K562 (cell line): ENCODE measurements around the gene PLXND1. TPM values are rescaled to one million over a fixed set of nuclear protein-coding genes. Genes with fewer than 3 reads are reported as not detected.

Source experiments
- CC2D1A ChIP-seq: fragments of 450-650 bp; IDR thresholded peaks from 2 replicates; pipeline ENCODE4 v1.6.1; 2017; ENCODE audit warnings: mild to moderate bottlenecking
- CREB1 ChIP-seq, 2 experiments: sonication (generic) in 1 of 2; formaldehyde crosslinking in 1 of 2; IDR thresholded peaks; 2 replicates each; pipeline versions ENCODE4 v1.6.1 to v1.8.0; 2012 to 2022; ENCODE audit warnings: inconsistent platforms in 1 of 2, mild to moderate bottlenecking in 1 of 2, missing genetic modification reagents in 1 of 2, moderate library complexity in 1 of 2
- DPF2 ChIP-seq: fragments of 450-650 bp; IDR thresholded peaks from 2 replicates; pipeline ENCODE4 v1.6.1; 2016
- HDAC1 ChIP-seq, 2 experiments: fragments of 450-650 bp; IDR thresholded peaks; 2 replicates each; pipeline ENCODE4 v1.6.1; 2016 to 2017; ENCODE audit warnings: inconsistent platforms in 1 of 2, mild to moderate bottlenecking in 1 of 2, moderate library complexity in 1 of 2
- ID3 ChIP-seq, 2 experiments: fragments of 250-450 bp in 1 of 2; fragments of 450-650 bp in 1 of 2; sonication (Bioruptor Pico) in 1 of 2; IDR thresholded peaks; 2 replicates each; pipeline versions ENCODE4 v1.6.1 to v1.8.0; 2016 to 2021; ENCODE audit warnings: mild to moderate bottlenecking in 2 of 2, moderate library complexity in 2 of 2, missing compliant biosample characterization in 1 of 2, missing genetic modification characterization in 1 of 2
- KAT7 ChIP-seq: sonication (generic); formaldehyde crosslinking; IDR thresholded peaks from 2 replicates; pipeline ENCODE4 v1.8.0; 2022; ENCODE audit warnings: missing genetic modification reagents, mild to moderate bottlenecking, borderline replicate concordance
- KHSRP ChIP-seq: fragments of 450-650 bp; IDR thresholded peaks from 2 replicates; pipeline ENCODE4 v1.6.1; 2017
- MYC ChIP-seq, 2 experiments: fragments of 250-450 bp in 1 of 2; sonication (Bioruptor Pico) in 1 of 2; IDR thresholded peaks; 2 replicates each; pipeline versions ENCODE4 v1.5.1 to v1.6.1; 2012 to 2021; ENCODE audit warnings: low read depth in 2 of 2, borderline replicate concordance in 1 of 2, improper control_type of control experiment in 1 of 2, low read length in 1 of 2, mild to moderate bottlenecking in 1 of 2, moderate library complexity in 1 of 2
- NFE2 ChIP-seq: IDR thresholded peaks from 2 replicates; pipeline ENCODE4 v1.6.1; 2014; ENCODE audit warnings: antibody characterized with exemption, low read depth
- NR0B1 ChIP-seq: fragments of 450-650 bp; IDR thresholded peaks from one replicate; pipeline ENCODE4 v1.6.1; 2018; ENCODE audit warnings: mild to moderate bottlenecking, moderate library complexity; ENCODE audit not compliant: partially characterized antibody
- PML ChIP-seq: IDR thresholded peaks from 2 replicates; pipeline ENCODE4 v1.6.1; 2012; ENCODE audit warnings: low read length, inconsistent platforms
- POLR2AphosphoS2 ChIP-seq: IDR thresholded peaks from 2 replicates; pipeline ENCODE4 v1.6.1; 2012; ENCODE audit warnings: low read length, improper control_type of control experiment
- POLR2G ChIP-seq: fragments of 200-400 bp; formaldehyde crosslinking; IDR thresholded peaks from 2 replicates; pipeline ENCODE4 v1.6.1; 2017; ENCODE audit warnings: low read depth, mild to moderate bottlenecking, antibody characterized with exemption, low read length, moderate library complexity
- PYGO2 ChIP-seq: fragments of 450-650 bp; IDR thresholded peaks from 2 replicates; pipeline ENCODE4 v1.6.1; 2016; ENCODE audit warnings: mild to moderate bottlenecking, missing genetic modification characterization, moderate library complexity, missing compliant biosample characterization
- RBM25 ChIP-seq: fragments of 200-400 bp; formaldehyde crosslinking; IDR thresholded peaks from 2 replicates; pipeline ENCODE4 v1.6.1; 2018; ENCODE audit warnings: low read length, low read depth, moderate library complexity; ENCODE audit not compliant: severe bottlenecking
- RBM39 ChIP-seq: fragments of 200-400 bp; formaldehyde crosslinking; optimal IDR thresholded peaks from 2 replicates; pipeline ENCODE3; 2018; ENCODE audit warnings: low read depth, low read length
- SMARCA5 ChIP-seq: fragments of 450-650 bp; IDR thresholded peaks from 2 replicates; pipeline ENCODE4 v1.6.1; 2016
- STAG1 ChIP-seq: sonication (generic); formaldehyde crosslinking; IDR thresholded peaks from 2 replicates; pipeline ENCODE4 v1.5.0; 2020; ENCODE audit warnings: missing genetic modification reagents, borderline replicate concordance
- THRAP3 ChIP-seq: fragments of 450-650 bp; IDR thresholded peaks from 2 replicates; pipeline ENCODE4 v1.6.1; 2016; ENCODE audit warnings: mild to moderate bottlenecking, inconsistent platforms, borderline replicate concordance
- WHSC1 ChIP-seq: IDR thresholded peaks from one replicate; pipeline ENCODE4 v1.6.1; 2012; ENCODE audit warnings: low read length, control low read depth, inconsistent platforms
- ZBTB7A ChIP-seq: IDR thresholded peaks from 2 replicates; pipeline ENCODE4 v1.6.1; 2011; ENCODE audit warnings: low read depth, mild to moderate bottlenecking, low read length, moderate library complexity, borderline replicate concordance; ENCODE audit not compliant: control insufficient read depth
- ZNF133 ChIP-seq: fragments of 250-450 bp; sonication (Bioruptor Pico); IDR thresholded peaks from 2 replicates; pipeline ENCODE4 v1.4.0; 2020; ENCODE audit warnings: mild to moderate bottlenecking
- ZNF253 ChIP-seq: fragments of 250-450 bp; sonication (Bioruptor Pico); conservative IDR thresholded peaks from 2 replicates; pipeline ENCODE4 v1.6.1; 2021; ENCODE audit warnings: mild to moderate bottlenecking
- ZNF561 ChIP-seq: fragments of 450-650 bp; formaldehyde crosslinking; conservative IDR thresholded peaks from 2 replicates; pipeline ENCODE4 v1.4.0; 2020; ENCODE audit warnings: mild to moderate bottlenecking, moderate library complexity
- polyA plus RNA-seq, 8 experiments: library from polyadenylated mRNA; depleted of rRNA in 4 of 8; stranded (reverse) in 5 of 8; unstranded in 3 of 8; fragments of >200 nt; fragmentation: Nextera tagmentation in 2 of 8; fragmentation: Illumina TruSeq in 1 of 8; extraction: Ambion mirVana in 2 of 8; extraction: Trizol in 1 of 8; gene quantifications; 2 replicates each; pipeline versions ENCODE4 v1.2.1 to v1.2.3, GENCODE V29; 2011 to 2014; ENCODE audit warnings: inconsistent platforms in 1 of 8, missing spikeins in 1 of 8
- total RNA-seq, 7 experiments: library from RNA; depleted of rRNA in 6 of 7; stranded (reverse); fragments of >200 nt in 6 of 7; fragmentation: Illumina TruSeq in 2 of 7; extraction: Trizol in 2 of 7; gene quantifications; 2 replicates each; pipeline versions ENCODE4 v1.2.1 to v1.2.3, GENCODE V29; 2011 to 2021; ENCODE audit warnings: low replicate concordance in 1 of 7
- TF ChIP-seq, protein P1 (sequence below): sonication (generic); formaldehyde crosslinking; IDR thresholded peaks from 2 replicates; pipeline ENCODE4 v1.9.0; 2022; ENCODE audit warnings: mild to moderate bottlenecking, missing genetic modification reagents
- TF ChIP-seq, protein P2 (sequence below): fragments of 250-450 bp; sonication (Bioruptor Pico); IDR thresholded peaks from 2 replicates; pipeline ENCODE4 v1.5.0; 2022; ENCODE audit warnings: mild to moderate bottlenecking

PLXND1 gene
- total and polyA plus RNA-seq, 9 of the 15 experiments (the other 6 are each of a cell fraction or from before 2014, with no cell fraction given): 0.34 to 28.8 (median 14.0) TPM

DNA sequence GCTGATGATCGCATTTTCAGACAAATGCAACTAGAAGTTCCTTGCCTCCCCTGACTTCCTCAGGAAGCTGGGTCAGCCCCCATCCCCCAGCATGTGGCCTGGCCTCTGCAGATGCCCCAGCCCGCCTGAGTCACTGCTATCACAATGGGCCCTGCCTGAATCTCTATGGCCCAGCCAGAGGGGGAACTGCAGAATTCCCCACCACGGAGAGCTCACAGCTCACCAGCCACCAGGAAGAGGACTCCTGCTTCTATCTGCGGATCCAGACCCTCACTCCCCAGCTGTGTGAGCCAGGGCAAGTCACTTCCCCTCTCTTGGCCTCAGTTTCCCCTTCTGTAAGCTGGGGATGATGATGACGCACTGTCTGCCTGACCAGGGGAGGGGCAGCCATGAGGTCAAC is 6.9 kb downstream of the PLXND1 start (continued):
- TF ChIP-seq THRAP3 (no peak), MYC (IDR thresholded peaks at IDR 0.05; ENCODE audit: low read depth, low read length) (0 out of 2 replicates have a peak, but pooled peaks have one; percentile 29), MYC (CRISPR knock-in tag; IDR thresholded peaks at IDR 0.05; ENCODE audit: borderline replicate concordance, low read depth) (no peak), KHSRP (no peak), CREB1 (IDR thresholded peaks at IDR 0.05) (no peak), CREB1 (CRISPR knock-in tag; IDR thresholded peaks at IDR 0.05) (peak; percentile 55; the same call in 1 of the 2 replicates), STAG1 (CRISPR knock-in tag) (no peak), KAT7 (CRISPR knock-in tag) (no peak), POLR2AphosphoS2 (no peak), PML (no peak), ZNF133 (CRISPR knock-in tag) (no peak), SMARCA5 (peak; percentile 20; the same call in 1 of the 2 replicates), ZNF253 (CRISPR knock-in tag) (no peak), NFE2 (peak; percentile 48; the same call in 1 of the 2 replicates), PYGO2 (tag) (no peak), ZNF561 (no peak), POLR2G (no peak), DPF2 (peak; percentile 48; the same call in 1 of the 2 replicates), HDAC1 (IDR thresholded peaks at IDR 0.05) (0 out of 4 replicates have a peak, but pooled peaks of 1 of the 2 experiments have one; percentile 32), ZBTB7A (peak; percentile 63; the same call in 1 of the 2 replicates), WHSC1 (no peak), RBM39 (no peak), RBM25 (peak; percentile 18), NR0B1 (no peak), CC2D1A (no peak), ID3 (CRISPR knock-in tag; IDR thresholded peaks at IDR 0.05) (no peak), ID3 (tag; IDR thresholded peaks at IDR 0.05) (no peak)
- TF ChIP-seq, protein P1, sequence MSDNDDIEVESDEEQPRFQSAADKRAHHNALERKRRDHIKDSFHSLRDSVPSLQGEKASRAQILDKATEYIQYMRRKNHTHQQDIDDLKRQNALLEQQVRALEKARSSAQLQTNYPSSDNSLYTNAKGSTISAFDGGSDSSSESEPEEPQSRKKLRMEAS (CRISPR knock-in tag): peak; percentile 62
- TF ChIP-seq, protein P2, sequence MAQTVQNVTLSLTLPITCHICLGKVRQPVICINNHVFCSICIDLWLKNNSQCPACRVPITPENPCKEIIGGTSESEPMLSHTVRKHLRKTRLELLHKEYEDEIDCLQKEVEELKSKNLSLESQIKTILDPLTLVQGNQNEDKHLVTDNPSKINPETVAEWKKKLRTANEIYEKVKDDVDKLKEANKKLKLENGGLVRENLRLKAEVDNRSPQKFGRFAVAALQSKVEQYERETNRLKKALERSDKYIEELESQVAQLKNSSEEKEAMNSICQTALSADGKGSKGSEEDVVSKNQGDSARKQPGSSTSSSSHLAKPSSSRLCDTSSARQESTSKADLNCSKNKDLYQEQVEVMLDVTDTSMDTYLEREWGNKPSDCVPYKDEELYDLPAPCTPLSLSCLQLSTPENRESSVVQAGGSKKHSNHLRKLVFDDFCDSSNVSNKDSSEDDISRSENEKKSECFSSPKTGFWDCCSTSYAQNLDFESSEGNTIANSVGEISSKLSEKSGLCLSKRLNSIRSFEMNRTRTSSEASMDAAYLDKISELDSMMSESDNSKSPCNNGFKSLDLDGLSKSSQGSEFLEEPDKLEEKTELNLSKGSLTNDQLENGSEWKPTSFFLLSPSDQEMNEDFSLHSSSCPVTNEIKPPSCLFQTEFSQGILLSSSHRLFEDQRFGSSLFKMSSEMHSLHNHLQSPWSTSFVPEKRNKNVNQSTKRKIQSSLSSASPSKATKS (CRISPR knock-in tag): no peak
